IPS-20b (cell line): ENCODE results near the gene DRD4.

Experiments
- H3K27ac ChIP-seq: one replicate; pipeline ENCODE4 v1.5.1; 2013; ENCODE audit warnings: low read length
- H3K27me3 ChIP-seq: 2 replicates; pipeline ENCODE4 v1.6.1; 2013; ENCODE audit warnings: mild to moderate bottlenecking, low read length, inconsistent platforms; ENCODE audit not compliant: insufficient read depth
- H3K36me3 ChIP-seq: 2 replicates; pipeline ENCODE4 v1.6.1; 2013; ENCODE audit warnings: low read depth, mild to moderate bottlenecking, inconsistent platforms, low read length, moderate library complexity; ENCODE audit not compliant: insufficient read depth
- H3K4me1 ChIP-seq: 2 replicates; pipeline ENCODE4 v1.6.1; 2013; ENCODE audit warnings: mild to moderate bottlenecking, control low read depth, inconsistent platforms, low read length, moderate library complexity; ENCODE audit not compliant: insufficient read depth
- H3K4me3 ChIP-seq: 2 replicates; pipeline ENCODE4 v1.5.1; 2013; ENCODE audit warnings: mild to moderate bottlenecking, low read length, inconsistent platforms
- H3K9ac ChIP-seq: 2 replicates; pipeline ENCODE4 v1.6.1; 2013; ENCODE audit warnings: low read depth, mild to moderate bottlenecking, inconsistent platforms, low read length, moderate library complexity
- H3K9me3 ChIP-seq: 2 replicates; pipeline ENCODE4 v1.6.1; 2013; ENCODE audit warnings: mild to moderate bottlenecking, low read depth, low read length, inconsistent platforms; ENCODE audit not compliant: insufficient read depth

The DRD4 gene

GRCh38 chr11:627308-627576 is 9.8 kb upstream of the DRD4 start:
- H3K4me1 ChIP-seq = no peaks in the 10 kb centered on the region
- no peak overlapping the region for H3K4me3 ChIP-seq
- no peak overlapping the region for H3K27ac ChIP-seq
- peaks cover 41% of the 10 kb centered on the region for H3K27me3 ChIP-seq
- no peaks in the 10 kb centered on the region for H3K9me3 ChIP-seq
- H3K9ac ChIP-seq = no peak overlapping the region
- H3K36me3 ChIP-seq = no peaks in the 10 kb centered on the region

- H3K27ac ChIP-seq = no peak overlapping the region
- no peaks in the 10 kb centered on the region for H3K4me1 ChIP-seq
- H3K4me3 ChIP-seq = no peak overlapping the region
- H3K9ac ChIP-seq = no peak overlapping the region
- H3K9me3 ChIP-seq = no peaks in the 10 kb centered on the region
- H3K36me3 ChIP-seq = no peaks in the 10 kb centered on the region
- H3K27me3 ChIP-seq = peaks cover 41% of the 10 kb centered on the region
Observed at GRCh38 chr11:628056-628455, 9.0 kb upstream of the DRD4 start.

GRCh38 chr11:629237-629583 is 7.9 kb upstream of the DRD4 start:
- Histone ChIP-seq H3K36me3 (no peaks in the 10 kb centered on the region), H3K27me3 (peaks cover 41% of the 10 kb centered on the region), H3K9ac (no peak overlapping the region), H3K4me3 (no peak overlapping the region), H3K9me3 (no peaks in the 10 kb centered on the region), H3K27ac (no peak overlapping the region), H3K4me1 (no peaks in the 10 kb centered on the region)

GRCh38 chr11:630871-631270 is 6.2 kb upstream of the DRD4 start:
- Histone ChIP-seq H3K4me1 (no peaks in the 10 kb centered on the region), H3K9ac (no peak overlapping the region), H3K36me3 (no peaks in the 10 kb centered on the region), H3K27ac (no peak overlapping the region), H3K27me3 (peaks cover 48% of the 10 kb centered on the region), H3K9me3 (no peaks in the 10 kb centered on the region), H3K4me3 (no peak overlapping the region)

- no peaks in the 10 kb centered on the region for H3K36me3 ChIP-seq
- peaks cover 64% of the 10 kb centered on the region for H3K27me3 ChIP-seq
- no peak overlapping the region for H3K9ac ChIP-seq
- peaks cover 4% of the 10 kb centered on the region; the same call in 1 of the 2 replicates for H3K4me1 ChIP-seq
- H3K9me3 ChIP-seq = no peaks in the 10 kb centered on the region
- no peak overlapping the region for H3K4me3 ChIP-seq
- no peak overlapping the region for H3K27ac ChIP-seq
Observed at GRCh38 chr11:635945-636510, 1.0 kb upstream of the DRD4 start.

- no peaks in the 10 kb centered on the region for H3K36me3 ChIP-seq
- no peak overlapping the region for H3K27ac ChIP-seq
- H3K27me3 ChIP-seq = peaks cover 70% of the 10 kb centered on the region
- peak overlapping the region; percentile 62; the same call in 1 of the 2 replicates for H3K4me3 ChIP-seq
- no peaks in the 10 kb centered on the region for H3K9me3 ChIP-seq
- peaks cover 4% of the 10 kb centered on the region; the same call in 1 of the 2 replicates for H3K4me1 ChIP-seq
- H3K9ac ChIP-seq = no peak overlapping the region
Observed at GRCh38 chr11:637333-637592, 194 bp downstream of the DRD4 start.

GRCh38 chr11:637593-638521 is 788 bp downstream of the DRD4 start:
- peak overlapping the region; percentile 62 for H3K4me3 ChIP-seq
- H3K36me3 ChIP-seq = no peaks in the 10 kb centered on the region
- no peaks in the 10 kb centered on the region for H3K9me3 ChIP-seq
- H3K27me3 ChIP-seq = peaks cover 70% of the 10 kb centered on the region
- H3K27ac ChIP-seq = no peak overlapping the region
- peak overlapping the region; percentile 25; the same call in 1 of the 2 replicates for H3K9ac ChIP-seq
- peaks cover 4% of the 10 kb centered on the region; the same call in 1 of the 2 replicates for H3K4me1 ChIP-seq

- no peaks in the 10 kb centered on the region for H3K9me3 ChIP-seq
- no peak overlapping the region for H3K27ac ChIP-seq
- H3K9ac ChIP-seq = peak overlapping the region; percentile 12; the same call in 1 of the 2 replicates
- H3K27me3 ChIP-seq = peaks cover 70% of the 10 kb centered on the region
- peak overlapping the region; percentile 62 for H3K4me3 ChIP-seq
- no peaks in the 10 kb centered on the region for H3K36me3 ChIP-seq
- H3K4me1 ChIP-seq = peaks cover 4% of the 10 kb centered on the region; the same call in 1 of the 2 replicates
Observed at GRCh38 chr11:638631-639331, 1.7 kb downstream of the DRD4 start.

- Histone ChIP-seq H3K36me3 (no peaks in the 10 kb centered on the region), H3K9ac (peak overlapping the region; percentile 12; the same call in 1 of the 2 replicates), H3K4me3 (peak overlapping the region; percentile 62; the same call in 1 of the 2 replicates), H3K9me3 (no peaks in the 10 kb centered on the region), H3K4me1 (peaks cover 4% of the 10 kb centered on the region; the same call in 1 of the 2 replicates), H3K27me3 (peaks cover 70% of the 10 kb centered on the region), H3K27ac (no peak overlapping the region)
Observed at GRCh38 chr11:639332-639955, 2.4 kb downstream of the DRD4 start.

GRCh38 chr11:640021-640706 is 3.1 kb downstream of the DRD4 start:
- H3K36me3 ChIP-seq = no peaks in the 10 kb centered on the region
- peak overlapping the region; percentile 26; the same call in 1 of the 2 replicates for H3K4me3 ChIP-seq
- H3K4me1 ChIP-seq = peaks cover 4% of the 10 kb centered on the region; the same call in 1 of the 2 replicates
- H3K9me3 ChIP-seq = no peaks in the 10 kb centered on the region
- no peak overlapping the region for H3K9ac ChIP-seq
- H3K27me3 ChIP-seq = peaks cover 63% of the 10 kb centered on the region
- no peak overlapping the region for H3K27ac ChIP-seq

- H3K4me3 ChIP-seq = no peak overlapping the region
- no peaks in the 10 kb centered on the region for H3K36me3 ChIP-seq
- H3K27ac ChIP-seq = no peak overlapping the region
- H3K4me1 ChIP-seq = peaks cover 4% of the 10 kb centered on the region; the same call in 1 of the 2 replicates
- no peak overlapping the region for H3K9ac ChIP-seq
- no peaks in the 10 kb centered on the region for H3K9me3 ChIP-seq
- H3K27me3 ChIP-seq = peaks cover 45% of the 10 kb centered on the region
Observed at GRCh38 chr11:641806-642370, 4.8 kb downstream of the DRD4 start.
